GM12878 (cell line): ENCODE data around the gene PLBD1. TPM values are rescaled to one million over a fixed set of nuclear protein-coding genes. Genes with fewer than 3 reads are reported as not detected.
A peak's percentile ranks its signal among the peaks of the same experiment; 100 is the strongest.

Experiments
- ATF2 ChIP-seq: IDR thresholded peaks from 2 replicates; pipeline ENCODE4 v1.6.1; 2012; ENCODE audit warnings: low read length, inconsistent platforms
- BCL3 ChIP-seq: IDR thresholded peaks from 2 replicates; pipeline ENCODE4 v1.6.1; 2011; ENCODE audit warnings: borderline replicate concordance, low read depth, mild to moderate bottlenecking, moderate library complexity, low read length; ENCODE audit not compliant: insufficient read depth, poor library complexity, severe bottlenecking
- CEBPZ ChIP-seq: fragments of 150-350 bp; IDR thresholded peaks from 2 replicates; pipeline ENCODE4 v1.6.1; 2016; ENCODE audit warnings: low read depth, low read length
- CUX1 ChIP-seq: IDR thresholded peaks from 2 replicates; pipeline ENCODE4 v1.6.1; 2012; ENCODE audit warnings: improper control_type of control experiment, low read depth, low read length; ENCODE audit not compliant: insufficient replicate concordance
- DPF2 ChIP-seq: fragments of 450-650 bp; IDR thresholded peaks from 2 replicates; pipeline ENCODE4 v1.6.1; 2017; ENCODE audit warnings: mild to moderate bottlenecking
- EP300 ChIP-seq, 2 experiments: fragments of 150-350 bp in 1 of 2; IDR thresholded peaks; 2 replicates each; pipeline ENCODE4 v1.6.1; 2011 to 2012; ENCODE audit warnings: low read depth in 2 of 2, low read length in 2 of 2, borderline replicate concordance in 1 of 2, improper control_type of control experiment in 1 of 2, inconsistent platforms in 1 of 2; ENCODE audit not compliant: control insufficient read depth in 1 of 2
- GATAD2B ChIP-seq: fragments of 450-650 bp; conservative IDR thresholded peaks from 2 replicates; pipeline ENCODE4 v1.6.1; 2017; ENCODE audit warnings: low read depth, mild to moderate bottlenecking, moderate library complexity
- HDAC6 ChIP-seq: fragments of 200-600 bp; sonication (generic); IDR thresholded peaks from one replicate; pipeline ENCODE4 v1.8.0; 2017; ENCODE audit warnings: antibody characterized with exemption; ENCODE audit not compliant: unreplicated experiment
- IRF5 ChIP-seq: fragments of 450-650 bp; IDR thresholded peaks from 2 replicates; pipeline ENCODE4 v1.6.1; 2017; ENCODE audit warnings: borderline replicate concordance
- KAT2A ChIP-seq: conservative IDR thresholded peaks from 2 replicates; pipeline ENCODE4 v1.6.1; 2011; ENCODE audit warnings: low read depth, low read length; ENCODE audit not compliant: control insufficient read depth
- KDM1A ChIP-seq: fragments of 200-600 bp; sonication (generic); IDR thresholded peaks from 2 replicates; pipeline ENCODE4 v1.6.1; 2016; ENCODE audit warnings: borderline replicate concordance
- MEF2A ChIP-seq: IDR thresholded peaks from 2 replicates; pipeline ENCODE4 v1.6.1; 2011; ENCODE audit warnings: low read depth, mild to moderate bottlenecking, low read length, moderate library complexity; ENCODE audit not compliant: insufficient read depth
- PKNOX1 ChIP-seq: fragments of 450-650 bp; IDR thresholded peaks from 2 replicates; pipeline ENCODE4 v1.6.1; 2016; ENCODE audit warnings: mild to moderate bottlenecking
- SMAD1 ChIP-seq: fragments of 450-650 bp; IDR thresholded peaks from 2 replicates; pipeline ENCODE4 v1.6.1; 2018; ENCODE audit warnings: mild to moderate bottlenecking, low read depth; ENCODE audit not compliant: partially characterized antibody
- SREBF2 ChIP-seq: IDR thresholded peaks from 2 replicates; pipeline ENCODE4 v1.6.1; 2012; ENCODE audit warnings: mild to moderate bottlenecking, low read length
- polyA plus RNA-seq, 11 experiments: library from polyadenylated mRNA; depleted of rRNA in 4 of 11; unstranded in 6 of 11; stranded (reverse) in 5 of 11; fragments of >200 nt; fragmentation: Nextera tagmentation in 4 of 11; fragmentation: Illumina TruSeq in 1 of 11; extraction: Ambion mirVana in 4 of 11; extraction: Trizol in 1 of 11; gene quantifications; 1 replicate in 1 of 11; 2 replicates in 10 of 11; pipeline versions ENCODE4 v1.2.1 to v1.2.3, GENCODE V29; 2011 to 2016; ENCODE audit warnings: inconsistent platforms in 2 of 11, missing spikeins in 2 of 11, low read depth in 1 of 11
- total RNA-seq, 4 experiments: library from RNA; depleted of rRNA in 3 of 4; stranded (reverse); fragments of >200 nt in 3 of 4; fragmentation: Illumina TruSeq in 1 of 4; extraction: Trizol in 1 of 4; gene quantifications; 2 replicates each; pipeline versions ENCODE4 v1.2.1 to v1.2.3, GENCODE V29; 2013 to 2021

PLBD1 gene
- total and polyA plus RNA-seq, 10 of the 15 experiments (the other 5 are each of a cell fraction or from before 2014, with no cell fraction given): 0.19 to 0.54 (median 0.27) TPM; not detected in 1

GRCh38 chr12:14613718-14614117, 46.0 kb upstream of the PLBD1 start (continued):
- TF ChIP-seq CEBPZ (no peak), BCL3 (peak; percentile 36), SREBF2 (no peak), ATF2 (peak; percentile 89), DPF2 (peak; percentile 98), MEF2A (peak; percentile 73; the same call in 1 of the 2 replicates), HDAC6 (no peak), KAT2A (no peak), CUX1 (no peak), IRF5 (no peak), PKNOX1 (peak; percentile 96), KDM1A (no peak), GATAD2B (0 out of 2 replicates have a peak, but pooled peaks have one; percentile 76), SMAD1 (no peak), EP300 (IDR thresholded peaks at IDR 0.05; ENCODE audit: borderline replicate concordance in 1 of 2, control insufficient read depth in 1 of 2, low read depth in 2 of 2, low read length in 2 of 2) (peak; percentile 86 to 98)
